Activated CD4-positive, alpha-beta T cell treated with anti-CD3 and anti-CD28 coated beads, Interleukin-2, amount 50 U/mL, for 48 hours (primary cell): ENCODE data around the gene NKD1.

Source experiments
- DNase-seq, 2 experiments: peaks; one replicate each; pipeline ENCODE4 v3.0.0-alpha.2; 2020

The NKD1 gene

DNA sequence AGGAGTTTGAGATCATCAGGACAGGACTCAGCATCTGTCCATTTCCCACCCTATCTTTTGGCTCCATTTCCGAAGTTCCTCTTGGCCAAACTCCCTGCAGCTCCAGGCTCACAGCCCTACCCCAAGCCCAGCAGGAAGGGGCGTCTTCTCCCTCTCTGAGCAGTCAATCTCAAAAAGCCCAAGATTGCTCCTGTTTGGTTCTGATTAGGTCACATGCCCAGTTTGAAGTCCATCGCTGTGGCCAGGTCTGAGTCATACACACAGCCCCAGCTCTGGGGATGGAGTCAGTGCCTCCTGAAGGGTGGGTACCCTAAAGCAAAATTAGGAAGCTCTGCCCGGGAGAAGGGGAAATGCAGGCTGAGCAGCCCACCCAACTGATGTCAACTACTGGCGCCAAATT is 109.0 kb downstream of the NKD1 start:
- no peak for DNase-seq

DNA sequence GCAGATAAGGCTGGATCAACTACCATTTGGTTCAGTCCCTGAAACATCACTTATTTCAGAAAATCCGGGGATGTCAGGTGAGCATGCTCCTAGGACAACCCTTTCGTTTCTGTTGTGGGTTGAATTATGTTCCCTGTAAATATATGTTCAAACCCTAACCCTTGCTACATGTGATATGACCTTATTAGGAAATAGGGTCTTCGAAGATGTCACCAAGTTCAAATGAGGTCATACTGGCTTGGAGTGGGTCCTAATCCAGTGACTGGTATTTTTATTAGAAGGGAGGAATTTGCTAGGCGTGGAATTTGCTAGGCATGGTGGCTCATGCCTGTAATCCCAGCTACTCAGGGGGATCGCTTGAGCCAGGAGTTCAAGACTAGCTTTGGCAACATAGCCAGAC is 111.6 kb downstream of the NKD1 start:
- DNase-seq: no peak

DNA sequence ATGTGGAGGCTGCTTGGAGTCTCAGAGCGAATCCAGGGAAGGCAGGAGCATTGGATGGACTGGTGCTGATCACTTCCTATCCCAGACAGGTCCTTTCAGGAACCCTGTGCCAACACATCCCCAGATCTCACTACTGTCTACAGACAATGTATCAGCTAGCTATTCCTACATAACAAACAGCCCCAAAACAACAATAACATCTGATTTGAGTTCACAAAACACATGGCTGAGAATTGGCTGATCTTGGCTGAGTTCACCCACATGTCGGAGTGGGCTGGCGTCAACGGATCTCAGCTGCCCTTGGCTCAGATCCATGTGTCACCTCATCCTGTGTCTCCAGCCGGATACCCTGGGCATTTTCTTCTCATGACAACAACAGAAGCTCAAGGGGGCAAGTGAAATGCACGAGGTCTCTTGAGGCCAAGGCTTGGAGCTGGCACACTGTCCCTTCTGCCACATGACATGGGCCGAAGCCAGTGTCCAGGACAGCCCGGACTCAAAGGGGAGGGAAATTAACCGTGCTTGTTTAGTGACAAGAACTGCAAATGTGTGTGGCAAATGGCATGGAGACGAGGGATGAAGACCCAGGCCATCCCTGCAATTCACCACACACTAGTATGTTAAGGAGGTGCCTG is 114.2 kb downstream of the NKD1 start:
- no peak for DNase-seq

DNA sequence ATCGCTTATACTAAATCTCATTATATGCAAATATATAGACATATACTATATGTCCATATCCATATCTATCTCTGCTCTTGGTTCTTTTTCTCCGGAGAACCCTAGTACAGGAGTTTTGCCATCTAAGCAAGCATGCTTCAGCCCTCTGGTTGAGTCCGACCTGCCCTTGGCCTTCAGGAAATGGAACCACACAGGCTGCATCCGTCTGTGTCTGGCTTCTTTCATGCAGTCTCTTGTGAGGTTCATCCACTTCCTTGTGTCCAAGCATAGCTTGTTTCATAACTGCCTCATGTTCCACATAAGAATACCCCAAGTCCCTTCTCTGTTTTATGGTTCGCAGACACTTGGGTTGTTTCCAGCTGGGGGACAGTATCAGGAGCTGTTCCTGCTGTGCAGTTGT is 116.1 kb downstream of the NKD1 start:
- no peak for DNase-seq

DNA sequence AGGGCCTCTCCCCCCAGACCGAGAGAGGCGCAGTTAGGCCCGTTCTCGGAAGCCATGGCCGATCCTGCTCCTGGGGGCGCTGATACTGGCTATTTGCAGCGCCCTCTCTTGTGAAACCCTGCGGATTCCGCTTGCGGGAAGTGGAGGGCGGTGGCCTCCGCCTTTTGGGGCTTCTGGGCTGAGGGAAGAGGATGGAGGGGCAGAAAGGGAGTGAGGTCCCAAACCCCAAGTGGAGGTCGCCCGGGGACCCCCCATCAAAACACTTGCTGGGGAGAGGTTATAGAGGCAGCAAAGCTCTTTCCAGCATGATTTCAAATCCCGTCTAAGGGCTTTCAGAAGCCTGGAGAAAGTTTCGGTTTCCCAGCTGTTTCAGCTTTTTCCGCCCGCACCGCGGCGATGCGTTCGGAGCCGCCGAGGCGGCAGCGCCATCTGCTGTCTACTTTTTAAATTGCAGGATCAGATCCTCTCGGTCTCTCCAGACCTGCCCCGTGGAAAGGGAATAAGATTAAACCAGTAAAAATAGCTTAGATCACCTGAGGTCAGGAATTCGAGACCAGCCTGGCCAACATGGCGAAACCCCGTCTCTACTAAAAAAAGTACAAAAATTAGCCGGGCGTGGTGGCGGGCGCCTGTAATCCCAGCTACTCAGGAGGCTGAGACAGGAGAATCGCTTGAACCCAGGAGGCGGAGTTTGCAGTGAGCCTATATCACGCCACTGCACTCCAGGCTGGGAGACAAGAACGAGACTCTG is 117.1 kb downstream of the NKD1 start:
- peak; percentile 86 to 90 for DNase-seq

DNA sequence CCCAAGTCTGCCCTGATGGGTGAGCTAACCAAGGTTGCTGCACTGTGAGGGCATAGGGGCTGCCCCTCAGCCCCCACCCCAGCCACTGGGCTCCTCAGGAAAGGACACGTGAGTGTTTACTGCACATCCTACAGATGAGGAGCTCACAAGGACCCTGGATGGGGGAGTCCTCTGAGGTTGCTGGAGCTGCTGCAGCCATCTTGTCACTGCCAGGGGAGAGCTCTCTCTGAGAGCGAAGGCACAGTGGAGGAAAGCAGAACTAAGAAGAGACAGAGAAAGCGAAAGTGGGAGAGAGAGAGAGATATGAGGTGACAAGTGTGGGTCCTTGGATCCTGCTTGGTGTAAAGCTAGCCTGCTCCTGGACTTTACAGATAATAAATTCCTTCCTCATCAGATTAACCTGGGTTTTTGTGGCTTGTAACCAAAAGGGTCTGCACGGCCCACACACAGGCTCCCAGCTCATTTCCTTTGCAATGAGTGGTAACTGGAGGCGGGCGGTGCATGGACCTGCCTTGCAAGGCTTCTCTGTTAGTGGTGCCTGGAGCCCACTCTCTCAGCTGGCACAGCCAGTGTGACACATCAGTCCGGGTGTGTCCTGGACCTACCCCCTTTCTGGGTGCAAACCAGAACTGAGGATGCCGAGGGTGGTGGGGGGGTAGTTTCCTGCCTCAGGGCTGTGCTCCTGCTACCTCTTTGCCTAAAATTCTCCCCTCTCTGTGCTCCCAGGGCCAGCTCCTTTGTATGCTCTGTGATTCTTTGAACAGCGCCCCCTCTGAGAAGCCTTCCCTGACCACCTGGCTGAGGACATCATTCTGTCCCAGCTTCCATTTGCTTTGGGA is 118.7 kb downstream of the NKD1 start:
- DNase-seq: peak; percentile 62 to 67

DNA sequence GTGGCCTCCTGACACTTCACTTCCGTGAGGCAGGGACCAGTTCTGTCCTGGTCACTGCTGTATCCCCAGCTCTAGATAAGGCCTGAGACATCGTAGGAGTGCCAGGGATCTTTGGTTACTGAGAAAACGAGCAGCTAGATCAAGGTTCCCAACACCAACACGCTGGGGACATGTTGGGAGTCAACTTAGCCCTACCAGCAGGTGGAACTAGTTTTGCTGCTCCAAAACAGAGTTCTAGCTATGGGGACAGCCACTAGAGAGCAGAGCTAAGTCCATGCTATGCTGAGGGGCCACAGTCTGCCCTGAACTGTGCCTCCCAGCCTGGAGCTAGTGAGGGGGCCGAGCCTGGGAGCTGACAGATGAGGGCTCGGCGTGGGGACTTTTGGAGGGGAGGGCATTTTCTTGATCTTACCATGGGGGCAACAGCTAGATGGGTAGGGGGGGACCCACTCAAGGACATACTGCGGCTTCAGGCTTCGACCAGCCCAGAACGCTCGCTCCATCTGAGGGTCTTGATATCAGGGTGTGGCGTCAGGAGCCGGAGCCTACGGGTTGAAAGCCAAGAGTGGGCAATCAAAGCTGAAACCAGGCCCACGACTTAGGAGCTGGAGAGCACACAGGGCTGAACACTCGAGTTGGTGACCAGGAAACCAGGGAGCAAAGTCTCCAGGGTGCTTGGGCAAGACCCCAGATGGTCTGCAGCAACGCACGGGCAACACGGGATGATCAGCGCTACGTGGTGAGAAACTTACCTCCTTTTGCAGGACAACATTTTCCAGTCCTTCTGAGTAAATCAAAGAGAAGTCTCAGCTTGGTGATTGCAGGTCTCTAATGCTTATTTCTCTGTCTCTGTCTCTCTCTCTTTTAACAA is 119.5 kb downstream of the NKD1 start:
- no peak for DNase-seq

DNA sequence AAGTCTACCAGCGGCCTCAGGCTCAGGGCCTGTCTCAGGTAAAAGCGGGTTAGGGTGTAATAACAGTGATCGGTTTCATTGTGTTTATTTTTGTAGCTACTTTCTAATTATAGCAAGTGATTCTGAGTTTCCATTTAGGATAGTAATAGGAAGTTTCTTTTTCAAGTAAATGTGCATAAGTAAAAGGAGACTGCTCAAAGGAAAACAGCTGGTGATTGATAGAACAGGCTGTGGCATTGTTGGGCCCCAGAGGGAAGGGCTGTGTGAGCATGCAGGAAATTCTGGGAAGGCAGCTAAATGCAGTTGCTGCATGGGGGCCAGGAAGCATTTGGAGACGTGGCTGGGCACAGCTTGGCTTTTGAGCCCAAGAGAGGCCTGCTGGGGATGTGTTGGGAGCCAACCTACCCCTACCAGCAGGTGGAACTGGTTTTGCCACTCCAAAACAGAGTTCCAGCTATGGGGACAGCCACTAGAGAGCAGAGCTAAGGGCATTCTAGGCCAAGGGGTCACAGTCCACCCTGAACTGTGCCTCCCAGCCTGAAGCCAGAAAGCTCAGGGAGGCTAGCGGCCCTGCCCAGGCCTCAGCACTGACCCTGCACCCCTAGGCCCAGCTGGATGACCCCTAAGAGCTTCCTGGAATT is 120.3 kb downstream of the NKD1 start:
- DNase-seq: no peak

DNA sequence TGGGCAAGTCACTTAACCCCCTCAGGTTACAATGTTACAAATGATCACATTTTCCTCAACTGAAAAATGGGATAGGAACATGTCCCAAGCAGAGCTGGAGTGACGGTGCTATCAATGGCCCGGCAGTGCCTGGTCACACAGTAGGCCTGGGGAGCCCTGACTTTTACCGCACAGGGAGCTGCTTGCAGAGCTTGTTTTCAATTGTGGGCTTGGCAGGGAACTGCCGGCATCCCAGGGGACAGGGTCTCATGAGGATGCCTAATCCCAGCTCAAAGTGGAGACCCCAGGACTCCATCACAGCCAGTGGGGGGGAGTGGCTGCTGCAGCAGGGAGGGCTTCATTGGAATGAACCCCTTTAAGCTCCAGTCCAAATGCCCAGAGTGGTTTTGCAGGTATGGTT is 121.5 kb downstream of the NKD1 start:
- no peak for DNase-seq

DNA sequence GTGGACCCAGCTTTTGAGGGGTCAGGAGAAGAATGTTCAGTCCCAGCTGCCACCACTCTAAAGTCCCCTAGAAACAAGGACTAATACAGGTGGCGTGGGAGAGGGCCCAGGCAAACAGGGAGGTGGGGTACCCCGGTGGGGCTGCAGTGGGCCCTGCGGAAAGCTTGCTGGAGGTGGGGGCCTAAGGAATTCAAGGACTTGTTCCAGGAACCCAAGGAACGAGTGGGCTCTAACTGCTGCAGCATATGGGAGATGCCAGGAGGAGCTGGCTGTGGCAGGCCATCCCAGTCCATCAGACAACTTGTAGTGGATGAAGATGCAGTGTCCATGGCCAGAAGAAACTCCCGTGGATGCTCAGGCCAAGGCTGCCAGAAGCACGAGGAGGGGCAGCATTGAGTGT is 122.3 kb downstream of the NKD1 start:
- DNase-seq: no peak

DNA sequence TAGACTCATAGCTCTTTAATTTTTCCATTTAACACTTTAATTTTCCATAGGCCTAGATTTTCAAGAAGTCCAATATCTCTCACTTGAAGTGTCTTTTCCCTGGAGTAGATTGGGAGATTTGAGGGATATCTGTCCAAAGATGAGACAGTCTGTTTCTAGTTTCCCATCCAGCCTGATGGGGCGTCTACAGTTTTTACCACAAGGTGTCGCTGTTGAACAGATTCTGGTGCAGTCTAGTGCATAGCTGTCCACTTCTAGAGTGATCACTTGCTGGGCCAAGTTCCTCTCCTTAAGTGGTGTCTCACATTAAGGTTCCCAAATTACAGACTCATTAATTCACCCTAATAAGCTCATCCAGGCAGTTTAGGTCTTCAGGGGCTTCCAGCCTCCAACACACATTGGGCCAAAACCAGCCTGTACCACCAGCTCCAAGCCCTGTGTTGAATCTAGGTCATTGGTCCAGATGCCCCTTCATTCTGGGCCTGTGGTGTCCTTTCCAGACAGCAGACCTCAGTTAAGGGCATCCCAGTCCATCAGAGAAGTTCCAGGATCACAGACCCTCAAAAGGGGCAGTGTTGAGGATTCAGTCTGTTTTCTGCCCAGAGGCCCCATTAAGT is 123.6 kb downstream of the NKD1 start:
- peak; percentile 68 to 79 for DNase-seq

DNA sequence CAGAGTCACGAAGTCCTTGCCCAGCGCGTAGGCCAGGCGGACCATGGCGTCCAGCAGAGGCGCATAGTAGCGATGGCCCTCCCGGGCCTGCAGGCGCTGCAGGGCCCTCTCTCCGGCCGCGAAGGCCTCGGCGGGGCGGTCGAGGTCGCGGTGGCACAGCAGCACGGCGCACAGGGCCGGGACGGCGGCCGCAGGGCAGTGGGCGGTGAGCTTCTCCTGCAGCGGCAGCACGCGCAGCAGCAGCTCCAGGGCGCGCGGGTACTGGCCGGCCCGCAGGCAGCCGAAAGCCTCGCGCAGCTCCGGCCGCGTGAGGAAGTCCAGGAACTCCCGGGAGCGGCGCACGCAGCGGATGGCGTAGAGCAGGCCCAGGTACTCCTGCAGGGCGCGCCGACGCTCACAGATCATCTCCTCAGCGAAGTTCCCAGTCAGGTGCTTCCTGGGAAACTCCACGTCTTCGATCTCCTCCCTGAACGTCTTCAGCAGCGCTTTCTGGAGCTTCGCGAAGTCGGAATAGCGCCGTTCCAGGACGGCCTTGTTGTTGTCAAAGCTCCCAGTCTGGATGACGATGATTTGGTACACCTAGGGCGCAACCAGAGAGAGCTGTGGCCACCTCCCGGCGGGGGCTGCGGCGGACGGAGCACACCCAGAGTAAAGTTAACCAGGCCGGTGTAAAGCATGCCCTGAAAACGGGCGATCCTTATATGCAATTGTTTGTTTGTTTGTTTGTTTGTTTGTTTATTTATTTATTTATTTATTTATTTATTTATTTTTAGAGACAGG is 125.5 kb downstream of the NKD1 start:
- no peak for DNase-seq

DNA sequence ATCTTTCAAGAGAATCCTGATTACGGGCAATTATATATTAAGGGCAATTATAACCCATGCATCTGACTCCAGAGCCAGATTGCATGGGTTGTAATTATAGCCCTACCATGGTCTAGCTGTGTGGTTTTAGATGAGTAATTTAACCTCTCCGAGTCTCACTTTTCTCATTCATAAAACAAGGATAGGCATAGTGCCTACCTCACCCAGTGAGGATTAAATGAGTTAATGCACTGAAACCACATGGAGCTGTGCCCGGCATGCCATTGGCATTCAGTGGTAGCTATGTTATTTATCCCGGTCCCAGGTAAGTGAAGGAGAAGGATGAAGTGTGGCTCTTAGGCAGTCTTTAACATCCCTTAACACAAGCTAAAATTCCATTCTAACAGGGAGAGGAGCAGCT is 126.6 kb downstream of the NKD1 start:
- no peak for DNase-seq

DNA sequence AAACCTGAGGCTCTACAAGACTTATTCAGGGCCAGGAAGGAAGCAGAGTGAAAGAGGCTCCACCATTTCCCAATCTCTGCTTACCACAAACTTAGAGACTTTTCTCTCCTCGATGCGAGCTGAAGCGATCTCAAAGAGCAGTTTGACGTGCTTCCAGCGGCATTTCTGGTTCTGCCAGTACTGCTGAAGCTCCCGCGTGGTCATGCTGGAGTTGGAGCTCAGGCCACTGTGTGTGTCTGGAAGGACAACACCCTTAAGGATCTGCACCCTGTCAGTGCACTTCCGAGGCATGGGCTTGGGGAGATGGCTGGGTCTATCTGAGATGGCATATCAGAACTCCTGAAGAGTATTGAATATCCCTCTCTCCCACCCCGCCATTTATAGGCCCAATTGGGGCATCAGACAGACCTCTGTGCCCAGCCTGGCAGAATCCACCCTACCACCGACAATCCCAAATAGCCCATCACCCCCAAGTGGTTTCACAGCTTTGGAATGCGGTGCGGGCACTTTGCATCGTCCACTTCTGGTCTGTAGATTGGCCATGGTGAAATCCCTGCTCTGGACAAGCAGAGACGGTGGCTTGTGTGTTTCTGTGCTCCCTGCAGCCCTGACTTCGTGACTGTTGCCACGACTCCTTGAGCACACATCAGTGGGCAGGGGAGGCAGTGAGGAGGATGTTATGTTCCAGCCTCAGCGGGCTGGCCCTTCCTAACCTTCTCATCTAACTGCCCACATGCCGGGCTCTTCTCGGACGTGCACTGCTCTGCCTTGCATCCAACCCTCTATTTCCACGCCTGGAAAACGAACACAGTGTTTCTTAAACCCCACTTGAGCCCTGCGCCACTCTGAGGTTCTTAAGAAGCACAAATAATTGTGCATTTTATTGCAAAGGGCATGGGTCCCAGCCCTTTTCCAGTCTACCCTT is 127.8 kb downstream of the NKD1 start:
- no peak for DNase-seq

DNA sequence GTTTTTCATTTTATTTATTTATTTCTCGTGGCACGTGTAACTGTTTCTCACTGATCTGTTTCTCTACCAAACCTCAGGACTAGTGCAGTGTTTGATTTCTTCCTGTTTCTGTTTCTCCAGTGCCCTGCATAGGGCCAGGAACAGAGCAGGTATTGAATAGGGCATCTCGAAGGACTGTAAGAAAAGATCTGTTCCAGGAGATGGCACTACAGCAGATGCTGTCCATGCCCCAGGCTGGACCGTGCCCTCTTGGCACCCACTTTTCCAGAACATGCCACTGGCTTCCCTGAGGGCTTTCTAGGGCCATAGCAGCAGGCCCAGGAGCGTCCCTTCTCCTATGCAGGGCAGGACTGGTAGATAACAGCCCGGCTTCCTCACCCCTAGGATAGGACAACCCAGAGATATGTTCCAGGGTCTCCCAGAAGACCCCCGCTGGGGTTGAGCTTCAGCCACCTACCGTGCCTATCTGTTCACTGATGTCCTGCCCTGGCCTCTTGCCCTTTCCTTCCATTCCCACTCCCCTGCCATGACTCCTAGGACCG is 128.6 kb downstream of the NKD1 start:
- no peak for DNase-seq

DNA sequence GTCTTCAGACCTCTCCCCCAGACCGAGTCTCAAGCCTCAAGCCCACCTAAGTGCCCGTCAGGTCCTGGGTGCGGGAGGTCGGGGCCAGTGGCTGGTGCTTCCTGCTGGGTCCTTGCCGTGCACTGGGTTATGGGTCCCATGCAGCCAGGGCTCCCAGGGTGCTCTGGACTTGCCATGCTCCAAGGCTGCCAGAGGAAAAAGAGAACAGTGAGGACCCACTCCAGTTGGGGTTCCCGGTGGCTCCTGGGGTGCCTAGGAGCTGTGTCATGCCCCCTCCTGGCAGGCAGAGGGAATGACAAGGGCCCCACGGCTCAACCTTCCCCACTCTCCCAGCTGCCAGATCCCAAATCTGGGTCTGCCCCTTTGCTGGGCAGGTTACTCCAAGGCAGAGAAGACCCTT is 129.2 kb downstream of the NKD1 start:
- DNase-seq: peak in 1 of 2 experiments; percentile 40

DNA sequence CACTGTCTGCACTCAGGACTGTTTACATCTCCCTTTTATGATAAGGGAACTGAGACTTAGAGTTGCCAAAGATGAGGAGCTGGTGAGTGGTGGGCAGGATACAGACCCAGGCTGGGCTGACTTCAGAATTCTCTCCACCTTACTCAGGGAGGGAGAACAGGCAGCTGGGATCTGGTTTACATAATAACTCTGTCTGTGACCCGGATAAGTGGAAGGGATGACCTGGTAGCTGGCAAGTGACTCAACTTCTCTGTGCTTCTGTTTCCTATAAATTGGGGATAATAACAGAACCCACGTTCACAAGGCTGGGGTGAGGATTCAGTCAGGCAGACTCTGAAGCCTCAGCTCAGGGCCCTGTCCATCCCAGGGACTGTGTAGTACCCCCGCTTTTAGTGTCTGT is 130.3 kb downstream of the NKD1 start:
- DNase-seq: no peak

DNA sequence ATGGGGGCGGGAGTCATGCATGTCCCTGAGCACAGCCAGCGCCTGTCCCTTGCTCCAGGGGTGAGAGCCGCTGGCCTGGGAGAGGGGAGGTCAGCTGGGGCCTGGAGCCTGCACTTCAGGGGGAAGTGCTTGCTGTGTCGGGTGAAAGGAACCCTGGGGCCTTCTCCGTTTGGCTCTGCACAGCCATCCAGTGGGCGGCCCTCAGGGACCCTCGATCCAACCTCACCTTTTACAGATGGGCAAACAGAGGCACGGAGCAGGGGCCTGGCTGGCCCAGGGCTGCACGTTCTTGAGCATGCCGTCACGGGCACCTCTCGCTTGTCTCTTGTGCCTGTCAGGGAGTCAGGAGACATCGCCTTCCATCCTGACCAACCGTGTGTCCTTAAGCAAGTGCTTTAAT is 131.1 kb downstream of the NKD1 start:
- no peak for DNase-seq

DNA sequence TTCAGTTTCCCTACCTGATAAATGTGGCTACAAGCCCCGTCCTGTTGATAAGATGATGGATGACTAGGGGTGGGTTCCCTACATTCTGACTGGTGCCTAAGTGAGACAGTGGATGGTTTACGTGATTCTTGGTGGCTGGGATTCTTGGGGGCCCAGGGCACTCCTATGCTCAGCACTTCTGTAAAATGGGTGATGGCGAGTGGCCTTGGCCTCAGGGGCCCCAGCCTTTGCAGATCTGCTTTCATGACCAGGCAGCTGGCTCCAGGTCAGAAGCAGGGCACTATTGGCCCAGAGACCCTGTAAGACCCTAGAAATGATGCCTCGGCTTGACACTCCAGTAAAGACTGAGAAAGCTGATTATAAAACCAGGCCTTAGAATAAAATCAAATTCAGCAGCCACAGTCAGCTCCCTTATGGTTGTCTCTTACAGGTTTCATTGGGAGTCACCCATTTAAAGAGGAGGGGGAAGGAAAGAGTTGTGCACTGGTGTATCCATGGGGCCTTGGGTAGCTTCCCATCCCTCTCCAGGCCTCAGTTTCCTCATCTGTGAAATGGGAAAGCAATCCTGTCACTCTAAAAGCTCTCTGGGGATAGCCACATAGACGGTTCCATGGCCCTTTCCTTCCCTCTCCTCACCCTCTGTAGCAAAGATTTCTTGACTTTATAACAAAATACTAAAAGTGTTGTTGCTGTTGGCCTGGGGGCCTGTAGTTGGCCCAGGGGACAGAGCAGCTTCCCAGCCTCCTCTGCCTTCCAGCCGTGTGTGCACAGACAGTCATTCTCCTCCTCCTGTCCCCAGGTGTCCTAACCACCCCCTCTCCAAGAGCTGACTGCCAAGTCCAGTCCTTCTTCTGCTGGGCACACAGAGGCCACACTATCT is 131.7 kb downstream of the NKD1 start:
- DNase-seq: no peak
